Tongue (tissue), 3 donors: ENCODE data around the gene SLC7A9. TPM values are rescaled to one million over a fixed set of nuclear protein-coding genes. Genes with fewer than 3 reads are reported as not detected.
"Not testable (repeated sequence)": the region's sequence is repeated elsewhere in the genome, so short reads cannot be mapped to it uniquely, and the experiment has no call there.

Experiments
- DNase-seq: peaks from one replicate; pipeline ENCODE4 v3.0.0-alpha.2; 2015
- small RNA-seq: library from RNA; depleted of rRNA; stranded (forward); fragments of <200 nt; gene quantifications from one replicate; pipeline ENCODE3, GENCODE V24; 2014; ENCODE audit warnings: low replicate concordance
- total RNA-seq: library from RNA; depleted of rRNA; stranded (reverse); fragments of >200 nt; gene quantifications from one replicate; pipeline ENCODE4 v1.2.3, GENCODE V29; 2014

The SLC7A9 gene
- total RNA-seq, 1 donor from 2014 or later = not detected

GRCh38 chr19:32787895-32788294 is 81.7 kb downstream of the SLC7A9 start:
- DNase-seq = not testable (repeated sequence)

DNA sequence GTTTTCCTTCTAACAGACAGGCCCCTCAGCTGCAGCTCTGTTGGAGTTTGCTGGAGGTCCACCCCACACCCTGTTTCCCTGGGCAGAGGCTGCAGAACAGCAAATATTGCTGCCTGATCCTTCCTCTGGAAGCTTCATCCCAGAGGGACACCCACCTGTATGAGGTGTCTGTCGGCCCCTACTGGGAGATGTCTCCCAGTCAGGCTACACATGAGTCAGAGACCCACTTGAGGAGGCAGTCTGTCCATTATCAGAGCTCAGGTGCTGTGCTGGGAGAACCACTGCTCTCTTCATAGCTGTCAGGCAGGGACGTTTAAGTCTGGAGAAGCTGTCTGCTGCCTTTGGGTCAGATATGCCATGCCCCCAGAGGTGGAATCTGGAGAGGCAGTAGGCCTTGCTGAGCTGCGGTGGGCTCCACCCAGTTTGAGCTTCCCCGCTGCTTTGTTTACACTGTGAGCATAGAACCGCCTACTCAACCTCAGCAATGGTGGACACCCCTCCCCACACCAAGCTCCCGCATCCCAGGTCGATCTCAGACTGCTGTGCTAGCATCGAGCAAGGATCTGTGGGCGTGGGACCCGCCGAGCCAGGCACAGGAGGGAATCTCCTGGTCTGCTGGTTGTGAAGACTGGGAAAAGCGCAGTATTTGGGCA is 82.3 kb downstream of the SLC7A9 start:
- not testable (repeated sequence) for DNase-seq

DNA sequence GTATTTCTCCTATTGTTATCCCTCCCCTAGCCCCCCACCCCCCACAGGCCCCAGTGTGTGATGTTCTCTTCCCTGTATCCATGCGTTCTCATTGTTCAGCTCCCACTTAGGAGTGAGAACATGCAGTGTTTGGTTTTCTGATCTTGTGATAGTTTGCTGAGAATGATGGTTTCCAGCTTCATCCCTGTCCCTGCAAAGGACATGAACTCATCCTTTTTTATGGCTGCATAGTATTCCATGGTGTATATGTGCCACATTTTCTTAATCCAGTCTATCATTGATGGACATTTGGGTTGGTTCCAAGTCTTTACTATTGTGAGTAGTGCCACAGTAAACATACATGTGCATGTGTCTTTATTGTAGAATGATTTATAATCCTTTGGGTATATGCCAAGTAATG is 87.5 kb downstream of the SLC7A9 start:
- DNase-seq = not testable (repeated sequence)

DNA sequence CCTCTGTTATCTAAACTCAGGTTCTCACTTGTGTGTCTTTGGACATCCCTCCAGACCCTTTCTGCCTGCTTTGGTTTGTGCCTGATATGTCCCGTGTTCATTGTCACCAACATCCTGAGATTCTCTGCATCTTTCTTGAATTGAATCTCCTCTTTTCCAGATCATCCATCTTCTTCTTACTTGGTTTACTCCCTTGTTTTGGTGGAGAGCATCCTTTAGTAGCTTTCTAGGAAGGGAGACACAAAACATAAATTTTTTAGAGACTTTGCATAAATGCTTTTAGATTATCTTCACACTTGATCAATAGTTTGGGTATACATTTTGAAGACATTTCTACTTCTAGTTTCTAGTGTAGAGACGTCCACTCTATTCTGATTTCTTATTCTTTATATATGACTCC is 88.3 kb downstream of the SLC7A9 start:
- DNase-seq = no peak

Small RNA genes lying within 50 kb of the gene (small RNA-seq; reads per million reads assigned to genes)
- gene RN7SKP22 = not detected

Other genes with a start within 250 kb of the SLC7A9 start
- gene ANKRD27, start 194.6 kb downstream of the SLC7A9 start, total RNA-seq = 19.6 TPM
- gene RGS9BP, start 193.9 kb downstream of the SLC7A9 start, total RNA-seq = 7.1 TPM
- gene NUDT19, start 177.9 kb downstream of the SLC7A9 start, total RNA-seq = 11.4 TPM
- 0.41 TPM for gene TDRD12, start 150.0 kb downstream of the SLC7A9 start, total RNA-seq
- 15.4 TPM for gene CEP89, start 102.2 kb upstream of the SLC7A9 start, total RNA-seq
- 0.41 TPM for gene FAAP24, start 102.5 kb upstream of the SLC7A9 start, total RNA-seq
- 4.1 TPM for gene RHPN2, start 195.1 kb upstream of the SLC7A9 start, total RNA-seq
- 8.8 TPM for gene GPATCH1, start 211.4 kb upstream of the SLC7A9 start, total RNA-seq